ENCODE measurements around the gene PREX1.

DNA sequence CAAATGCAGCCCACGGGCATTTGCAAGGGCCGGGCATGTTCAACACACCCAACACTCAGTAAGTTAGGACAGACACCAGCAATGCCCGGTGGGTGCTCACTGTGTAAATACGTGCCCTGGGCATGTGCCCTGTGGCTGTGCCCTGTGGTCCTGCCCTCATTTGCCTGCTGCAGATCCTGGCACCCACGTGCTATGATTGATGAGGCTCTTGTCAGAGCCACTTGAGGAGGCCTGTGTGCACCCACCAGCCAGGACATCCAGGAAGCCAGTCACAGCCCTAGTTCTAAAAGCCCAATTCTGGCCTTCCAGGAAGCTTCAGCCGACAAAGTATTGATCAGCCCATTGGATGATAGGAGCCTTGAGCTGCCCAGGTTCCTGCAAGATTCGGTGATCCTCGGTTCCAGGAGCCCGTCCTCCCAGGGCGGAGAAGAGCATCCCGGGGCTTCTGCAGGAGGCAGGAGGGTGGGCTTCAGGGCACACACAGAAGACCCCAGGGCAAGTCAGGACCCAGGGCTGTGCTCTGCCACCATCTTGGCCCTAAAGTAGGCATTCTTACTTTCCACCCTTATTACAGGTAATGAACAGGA, 223.9 kb downstream of the PREX1 start:
- TF ChIP-seq, protein P1, sequence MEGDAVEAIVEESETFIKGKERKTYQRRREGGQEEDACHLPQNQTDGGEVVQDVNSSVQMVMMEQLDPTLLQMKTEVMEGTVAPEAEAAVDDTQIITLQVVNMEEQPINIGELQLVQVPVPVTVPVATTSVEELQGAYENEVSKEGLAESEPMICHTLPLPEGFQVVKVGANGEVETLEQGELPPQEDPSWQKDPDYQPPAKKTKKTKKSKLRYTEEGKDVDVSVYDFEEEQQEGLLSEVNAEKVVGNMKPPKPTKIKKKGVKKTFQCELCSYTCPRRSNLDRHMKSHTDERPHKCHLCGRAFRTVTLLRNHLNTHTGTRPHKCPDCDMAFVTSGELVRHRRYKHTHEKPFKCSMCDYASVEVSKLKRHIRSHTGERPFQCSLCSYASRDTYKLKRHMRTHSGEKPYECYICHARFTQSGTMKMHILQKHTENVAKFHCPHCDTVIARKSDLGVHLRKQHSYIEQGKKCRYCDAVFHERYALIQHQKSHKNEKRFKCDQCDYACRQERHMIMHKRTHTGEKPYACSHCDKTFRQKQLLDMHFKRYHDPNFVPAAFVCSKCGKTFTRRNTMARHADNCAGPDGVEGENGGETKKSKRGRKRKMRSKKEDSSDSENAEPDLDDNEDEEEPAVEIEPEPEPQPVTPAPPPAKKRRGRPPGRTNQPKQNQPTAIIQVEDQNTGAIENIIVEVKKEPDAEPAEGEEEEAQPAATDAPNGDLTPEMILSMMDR (IDR thresholded peaks at IDR 0.05 in 8 of 11, conservative IDR thresholded peaks at IDR 0.05 in 3 of 11), result no peak
- TF ChIP-seq POLR2A (IDR thresholded peaks at IDR 0.05), result no peak

Measured in spleen (tissue), 7 donors.